Right lobe of liver (tissue), 6 donors: Measurements from ENCODE around the gene RALGPS1. TPM values are rescaled to one million over a fixed set of nuclear protein-coding genes. Genes with fewer than 3 reads are reported as not detected.

Experiments used
- ATAC-seq, 4 donors: fragments of 200-7000 bp; cut with Tn5 transposase; one replicate each; pipeline ENCODE4 v1.9.1; 2020; ENCODE audit warnings: mild to moderate bottlenecking in 4 of 4, moderate library complexity in 4 of 4
- DNase-seq, 3 donors: peaks; one replicate each; pipeline ENCODE4 v3.0.0-alpha.2; 2020
- H3K27ac ChIP-seq, 3 donors: fragments of 200-600 bp; one replicate each; pipeline ENCODE4 v1.8.0; 2022
- H3K27me3 ChIP-seq, 2 donors: fragments of 200-600 bp; one replicate each; pipeline ENCODE4 v1.8.0; 2022
- H3K36me3 ChIP-seq, 4 donors: fragments of 200-600 bp; sonication (generic) in 1 of 4; one replicate each; pipeline versions ENCODE4 v1.5.1 to v1.8.0; 2017 to 2022; ENCODE audit warnings: control low read depth in 1 of 4
- H3K4me1 ChIP-seq, 4 donors: fragments of 200-600 bp; sonication (generic) in 1 of 4; one replicate each; pipeline versions ENCODE4 v1.5.1 to v1.8.0; 2017 to 2022; ENCODE audit warnings: control low read depth in 1 of 4
- H3K4me3 ChIP-seq, 3 donors: fragments of 200-600 bp; one replicate each; pipeline ENCODE4 v1.8.0; 2022
- H3K9me3 ChIP-seq, 4 donors: fragments of 200-600 bp; sonication (generic) in 1 of 4; one replicate each; pipeline versions ENCODE4 v1.5.1 to v1.8.0; 2017 to 2022; ENCODE audit warnings: control low read depth in 1 of 4
- POLR2A ChIP-seq: fragments of 450-650 bp; IDR thresholded peaks from one replicate; pipeline ENCODE4 v1.6.1; 2017; ENCODE audit warnings: antibody characterized with exemption, mild to moderate bottlenecking
- WGBS: methylation state at CpG from one replicate; pipeline ENCODE4 v1.1.6; 2018; ENCODE audit warnings: low coverage, low lambda C conversion rate; ENCODE audit not compliant: insufficient coverage; ENCODE audit errors: missing lambda C conversion rate; 5-methylcytosine and 5-hydroxymethylcytosine counted together
- intact Hi-C, 2 donors: fragments of 100-400 bp; cut with DNase I; formaldehyde crosslinking; loops; one replicate each; pipeline versions ENCODE4 v1.11.2 to v1.14.1; 2022
- total RNA-seq, 6 experiments: library from RNA; depleted of rRNA in 2 of 6; stranded (reverse); fragments of >200 nt in 2 of 6; fragmentation: NEBNext Ultra II Directional in 3 of 6; extraction: Animal tissue kit (Norgen Biotek cat#: 25700) in 3 of 6; gene quantifications; one replicate each; pipeline versions ENCODE4 v1.1.0 to v1.2.4, GENCODE V29; 2016 to 2023
- TF ChIP-seq, protein P1 (sequence below), 4 donors: fragments of 200-600 bp in 3 of 4; fragments of 450-650 bp in 1 of 4; IDR thresholded peaks; one replicate each; pipeline versions ENCODE4 v1.5.1 to v1.8.0; 2016 to 2022; ENCODE audit warnings: antibody characterized with exemption in 4 of 4, mild to moderate bottlenecking in 2 of 4
- donor health status: DM: no; HTN: yes; CAD: no.
- donor health status: DM: no; HTN: no; CAD: no.
- donor health status: DM: no; HTN: no; CAD: no.
- donor health status: DM: no; HTN: yes; CAD: no.
- donor health status: DM: no; HTN: yes; CAD: no.

Gene RALGPS1
- total RNA-seq, 6 experiments from 2014 or later: 1.2 to 3.8 (median 2.4) TPM

DNA sequence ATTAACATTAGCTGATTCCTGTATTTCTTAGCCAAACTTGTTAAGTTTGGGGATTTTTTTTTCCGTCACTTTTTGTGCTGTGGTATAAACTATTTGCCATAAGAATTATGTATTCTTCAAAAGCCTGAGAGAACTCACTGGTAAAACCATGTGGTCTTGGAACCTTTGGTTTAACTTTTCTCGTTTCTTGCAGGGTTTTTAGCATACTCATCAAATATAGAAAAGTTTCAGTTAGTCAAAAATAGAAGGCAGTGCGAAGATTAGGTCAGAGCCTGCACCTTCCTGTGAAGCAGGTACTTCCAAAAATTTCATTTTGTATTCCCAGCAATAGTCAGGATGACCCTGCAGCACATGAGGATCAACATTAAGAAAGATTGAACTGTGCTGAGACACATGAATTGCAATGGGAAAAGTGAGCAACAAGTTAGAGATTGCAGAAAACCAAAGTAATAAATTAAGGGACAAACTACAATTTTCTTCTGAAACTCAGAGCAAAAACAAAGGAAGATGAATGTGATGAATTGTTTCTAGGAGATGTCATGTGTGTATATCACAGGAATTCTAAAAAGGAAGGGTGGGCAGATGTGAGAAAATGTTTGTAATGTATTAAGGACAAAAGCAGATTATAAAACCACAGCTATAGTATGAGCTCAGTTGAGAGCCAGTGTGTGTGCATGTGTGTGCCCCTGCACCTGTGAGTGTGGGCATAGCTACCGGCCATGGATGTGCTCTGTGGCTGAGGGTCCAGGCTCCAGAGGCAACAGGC lies 105.6 kb downstream of the RALGPS1 start:
- Histone ChIP-seq H3K9me3 (no peaks in the 10 kb centered on the region), H3K4me3 (no peak overlapping the region), H3K27ac (no peak overlapping the region), H3K36me3 (no peaks in the 10 kb centered on the region), H3K27me3 (no peaks in the 10 kb centered on the region), H3K4me1 (no peaks in the 10 kb centered on the region)
- intact Hi-C loops: no loop called here
- 72% methylated on average over 3 of the region's 4 CpGs for WGBS
- no peak for DNase-seq
- ATAC-seq: no peak
- TF ChIP-seq POLR2A: no peak
- TF ChIP-seq, protein P1, sequence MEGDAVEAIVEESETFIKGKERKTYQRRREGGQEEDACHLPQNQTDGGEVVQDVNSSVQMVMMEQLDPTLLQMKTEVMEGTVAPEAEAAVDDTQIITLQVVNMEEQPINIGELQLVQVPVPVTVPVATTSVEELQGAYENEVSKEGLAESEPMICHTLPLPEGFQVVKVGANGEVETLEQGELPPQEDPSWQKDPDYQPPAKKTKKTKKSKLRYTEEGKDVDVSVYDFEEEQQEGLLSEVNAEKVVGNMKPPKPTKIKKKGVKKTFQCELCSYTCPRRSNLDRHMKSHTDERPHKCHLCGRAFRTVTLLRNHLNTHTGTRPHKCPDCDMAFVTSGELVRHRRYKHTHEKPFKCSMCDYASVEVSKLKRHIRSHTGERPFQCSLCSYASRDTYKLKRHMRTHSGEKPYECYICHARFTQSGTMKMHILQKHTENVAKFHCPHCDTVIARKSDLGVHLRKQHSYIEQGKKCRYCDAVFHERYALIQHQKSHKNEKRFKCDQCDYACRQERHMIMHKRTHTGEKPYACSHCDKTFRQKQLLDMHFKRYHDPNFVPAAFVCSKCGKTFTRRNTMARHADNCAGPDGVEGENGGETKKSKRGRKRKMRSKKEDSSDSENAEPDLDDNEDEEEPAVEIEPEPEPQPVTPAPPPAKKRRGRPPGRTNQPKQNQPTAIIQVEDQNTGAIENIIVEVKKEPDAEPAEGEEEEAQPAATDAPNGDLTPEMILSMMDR (IDR thresholded peaks at IDR 0.05): no peak

DNA sequence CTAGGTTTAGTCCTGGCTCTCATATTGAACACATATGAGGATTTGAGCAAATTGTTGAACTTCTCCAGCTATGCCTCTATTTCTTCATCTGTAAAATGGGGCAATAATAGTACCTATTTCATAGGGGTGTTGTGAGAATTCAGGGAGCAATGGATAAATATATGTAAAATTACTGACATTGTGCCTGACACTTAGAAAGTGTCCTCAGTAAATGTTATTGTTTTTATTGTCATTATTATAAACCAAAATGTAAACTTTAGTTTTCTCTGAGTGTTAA lies 106.2 kb downstream of the RALGPS1 start:
- DNase-seq (no peak), ATAC-seq (no peak)
- intact Hi-C loops: no loop called here
- no peak overlapping the region for H3K4me3 ChIP-seq
- TF ChIP-seq, protein P1 (IDR thresholded peaks at IDR 0.05): no peak
- no peak for TF ChIP-seq POLR2A
- H3K27ac ChIP-seq: no peak overlapping the region
- H3K36me3 ChIP-seq: no peaks in the 10 kb centered on the region
- H3K27me3 ChIP-seq: no peaks in the 10 kb centered on the region
- H3K4me1 ChIP-seq: no peaks in the 10 kb centered on the region
- H3K9me3 ChIP-seq: no peaks in the 10 kb centered on the region

GRCh38 chr9:127021664-127022363 lies 107.2 kb downstream of the RALGPS1 start:
- peak; percentile 29 to 54 (median 49) for ATAC-seq

DNA sequence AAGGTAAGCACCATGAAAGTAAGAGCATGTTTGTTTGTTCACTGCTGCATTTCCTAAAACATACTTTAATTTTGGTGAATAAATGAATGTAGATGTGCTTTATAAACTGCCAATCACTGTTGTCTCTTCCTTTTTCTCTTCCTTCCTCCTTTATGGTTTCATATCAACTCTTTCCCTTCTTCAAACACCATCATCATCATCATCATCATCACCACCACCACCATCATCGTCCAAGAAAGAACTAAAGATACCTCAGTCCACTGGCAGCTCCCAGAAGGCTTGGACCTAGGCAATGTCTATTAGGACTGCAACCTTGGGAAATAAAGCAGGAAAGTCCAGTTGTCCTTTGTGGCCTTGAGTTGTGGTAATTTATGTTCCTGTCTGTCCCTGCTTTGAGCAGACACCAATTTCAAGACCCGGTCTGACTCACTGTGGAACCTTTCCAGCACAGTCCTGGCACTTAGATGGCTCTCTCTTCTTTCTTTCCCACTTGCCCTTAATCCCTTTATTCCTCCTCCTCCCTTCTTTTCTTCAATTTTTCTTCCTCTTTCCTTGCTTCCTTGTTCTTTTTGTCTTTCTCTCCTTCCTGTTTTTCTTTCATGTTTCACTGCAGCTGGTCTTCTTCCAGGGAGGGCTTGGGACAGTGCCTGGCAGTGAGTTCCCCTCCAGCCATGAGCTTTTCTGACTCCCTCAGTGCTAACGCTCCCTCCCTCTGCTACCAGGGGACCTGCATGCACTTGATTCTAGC lies 108.5 kb downstream of the RALGPS1 start:
- Histone ChIP-seq H3K4me1 (no peaks in the 10 kb centered on the region), H3K36me3 (no peaks in the 10 kb centered on the region), H3K27ac (no peak overlapping the region), H3K9me3 (no peaks in the 10 kb centered on the region), H3K27me3 (no peaks in the 10 kb centered on the region), H3K4me3 (no peak overlapping the region)
- intact Hi-C loops: no loop called here
- WGBS: 39% methylated on average over 3 of the region's 3 CpGs
- TF ChIP-seq, protein P1 (IDR thresholded peaks at IDR 0.05): no peak
- TF ChIP-seq POLR2A: no peak
- DNase-seq: no peak
- ATAC-seq: no peak

More at GRCh38 chr9:127021664-127022363, 107.2 kb downstream of the RALGPS1 start:
- WGBS: 86% methylated on average over 10 of the region's 10 CpGs
- Histone ChIP-seq H3K4me3 (no peak overlapping the region), H3K27ac (no peak overlapping the region), H3K9me3 (no peaks in the 10 kb centered on the region), H3K36me3 (no peaks in the 10 kb centered on the region), H3K27me3 (no peaks in the 10 kb centered on the region), H3K4me1 (no peaks in the 10 kb centered on the region)
- intact Hi-C loops: no loop called here
- DNase-seq: peak in 1 of 3 donors; percentile 27
- no peak for TF ChIP-seq POLR2A
- TF ChIP-seq, protein P1 (IDR thresholded peaks at IDR 0.05): no peak
